ENCODE measurements around the gene JPH2.

JPH2 gene

GRCh38 chr20:44166008-44166407 lies 21.0 kb downstream of the JPH2 start:
- H3K4me1 ChIP-seq (ENCODE audit: insufficient read depth, low read length) = no peaks in the 10 kb centered on the region
- no peaks in the 10 kb centered on the region for H3K36me3 ChIP-seq (ENCODE audit: insufficient read depth, low read length)
- no peaks in the 10 kb centered on the region for H3K9me3 ChIP-seq (ENCODE audit: insufficient read depth, low read length, severe bottlenecking)
- TF ChIP-seq CTCF (IDR thresholded peaks at IDR 0.05; ENCODE audit: borderline replicate concordance, extremely low read depth, low read length, poor library complexity, severe bottlenecking) (no peak), EZH2 (IDR thresholded peaks at IDR 0.05; ENCODE audit: borderline replicate concordance, low read depth, low read length, severe bottlenecking) (no peak)
- H3K27me3 ChIP-seq (ENCODE audit: insufficient read depth, low read length, poor library complexity) = peaks cover 32% of the 10 kb centered on the region
- H3K9ac ChIP-seq (ENCODE audit: low read depth, low read length) = no peak overlapping the region
- H4K20me1 ChIP-seq (ENCODE audit: insufficient read depth, low read length) = no peaks in the 10 kb centered on the region
- H3K4me2 ChIP-seq (ENCODE audit: insufficient read depth, low read length) = no peak overlapping the region
- H3K79me2 ChIP-seq (ENCODE audit: insufficient read depth, low read length) = no peaks in the 10 kb centered on the region
- H3K4me3 ChIP-seq (ENCODE audit: low read depth in 1 of 2, low read length in 2 of 2) = no peak overlapping the region
- DNase-seq (no peak), ATAC-seq (ENCODE audit: insufficient read depth, low read depth) (no peak)
- H3K27ac ChIP-seq (ENCODE audit: low read length) = no peak overlapping the region
- no peak overlapping the region for H2AFZ ChIP-seq (ENCODE audit: low read depth, low read length)

- no peaks in the 10 kb centered on the region for H3K79me2 ChIP-seq (ENCODE audit: insufficient read depth, low read length)
- H3K4me2 ChIP-seq (ENCODE audit: insufficient read depth, low read length) = no peak overlapping the region
- TF ChIP-seq EZH2 (IDR thresholded peaks at IDR 0.05; ENCODE audit: borderline replicate concordance, low read depth, low read length, severe bottlenecking) (no peak), CTCF (IDR thresholded peaks at IDR 0.05; ENCODE audit: borderline replicate concordance, extremely low read depth, low read length, poor library complexity, severe bottlenecking) (no peak)
- no peaks in the 10 kb centered on the region for H3K27me3 ChIP-seq (ENCODE audit: insufficient read depth, low read length, poor library complexity)
- no peak overlapping the region for H3K9ac ChIP-seq (ENCODE audit: low read depth, low read length)
- DNase-seq (no peak), ATAC-seq (ENCODE audit: insufficient read depth, low read depth) (no peak)
- H2AFZ ChIP-seq (ENCODE audit: low read depth, low read length) = no peak overlapping the region
- no peak overlapping the region for H3K27ac ChIP-seq (ENCODE audit: low read length)
- H3K9me3 ChIP-seq (ENCODE audit: insufficient read depth, low read length, severe bottlenecking) = no peaks in the 10 kb centered on the region
- H3K4me1 ChIP-seq (ENCODE audit: insufficient read depth, low read length) = no peaks in the 10 kb centered on the region
- no peak overlapping the region for H3K4me3 ChIP-seq (ENCODE audit: low read depth in 1 of 2, low read length in 2 of 2)
- no peaks in the 10 kb centered on the region for H3K36me3 ChIP-seq (ENCODE audit: insufficient read depth, low read length)
- no peaks in the 10 kb centered on the region for H4K20me1 ChIP-seq (ENCODE audit: insufficient read depth, low read length)
These were observed 26.9 kb downstream of the JPH2 start for GRCh38 chr20:44160133-44160532.

GRCh38 chr20:44159711-44160110 lies 27.3 kb downstream of the JPH2 start:
- Histone ChIP-seq H3K36me3 (ENCODE audit: insufficient read depth, low read length) (no peaks in the 10 kb centered on the region), H3K9me3 (ENCODE audit: insufficient read depth, low read length, severe bottlenecking) (no peaks in the 10 kb centered on the region)
- ATAC-seq (ENCODE audit: insufficient read depth, low read depth) = no peak

More at GRCh38 chr20:44159711-44160110, 27.3 kb downstream of the JPH2 start:
- no peaks in the 10 kb centered on the region for H3K79me2 ChIP-seq (ENCODE audit: insufficient read depth, low read length)
- H2AFZ ChIP-seq (ENCODE audit: low read depth, low read length) = no peak overlapping the region
- H3K27ac ChIP-seq (ENCODE audit: low read length) = no peak overlapping the region
- TF ChIP-seq EZH2 (IDR thresholded peaks at IDR 0.05; ENCODE audit: borderline replicate concordance, low read depth, low read length, severe bottlenecking) (no peak), CTCF (IDR thresholded peaks at IDR 0.05; ENCODE audit: borderline replicate concordance, extremely low read depth, low read length, poor library complexity, severe bottlenecking) (no peak)
- no peak overlapping the region for H3K4me3 ChIP-seq (ENCODE audit: low read depth in 1 of 2, low read length in 2 of 2)
- no peak overlapping the region for H3K4me2 ChIP-seq (ENCODE audit: insufficient read depth, low read length)
- no peak for DNase-seq
- no peak overlapping the region for H3K9ac ChIP-seq (ENCODE audit: low read depth, low read length)
- H3K4me1 ChIP-seq (ENCODE audit: insufficient read depth, low read length) = no peaks in the 10 kb centered on the region
- no peaks in the 10 kb centered on the region for H3K27me3 ChIP-seq (ENCODE audit: insufficient read depth, low read length, poor library complexity)
- no peaks in the 10 kb centered on the region for H4K20me1 ChIP-seq (ENCODE audit: insufficient read depth, low read length)
